Measurements from ENCODE around the gene UNC93A.

DNA sequence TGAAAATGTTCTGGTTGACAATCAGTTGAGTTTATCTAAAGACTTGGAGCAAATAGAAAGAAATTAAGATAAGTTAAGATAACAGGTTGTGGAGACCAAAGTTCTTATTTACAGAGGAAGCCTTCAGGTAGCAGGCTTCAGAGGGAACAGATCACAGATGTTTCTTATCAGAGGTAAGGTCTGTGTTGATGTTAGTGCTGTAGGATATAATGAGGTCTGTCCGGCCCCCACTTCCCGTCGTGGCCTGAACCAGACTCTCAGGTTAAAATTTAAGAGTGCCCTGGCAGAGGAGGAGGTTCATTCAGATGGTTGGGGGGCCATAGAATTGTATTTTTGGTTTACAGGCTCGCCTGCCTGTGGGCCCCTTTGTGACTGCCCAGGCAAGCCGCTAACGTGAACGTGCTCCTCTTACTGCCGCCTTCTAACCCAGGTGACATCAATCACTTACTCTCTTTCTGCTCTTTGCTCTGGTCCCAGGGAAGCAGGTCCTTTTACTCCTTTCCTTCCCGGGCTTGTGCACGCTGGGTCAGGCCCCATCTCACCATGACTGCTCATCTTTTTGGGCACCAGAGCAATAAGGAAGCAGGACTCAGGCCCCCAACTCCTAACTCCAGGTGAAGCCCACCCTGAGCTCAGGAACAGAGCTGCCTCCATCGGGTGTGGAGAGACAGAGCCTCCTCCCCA, 18.3 kb upstream of the UNC93A start:
- TF ChIP-seq, protein P1, sequence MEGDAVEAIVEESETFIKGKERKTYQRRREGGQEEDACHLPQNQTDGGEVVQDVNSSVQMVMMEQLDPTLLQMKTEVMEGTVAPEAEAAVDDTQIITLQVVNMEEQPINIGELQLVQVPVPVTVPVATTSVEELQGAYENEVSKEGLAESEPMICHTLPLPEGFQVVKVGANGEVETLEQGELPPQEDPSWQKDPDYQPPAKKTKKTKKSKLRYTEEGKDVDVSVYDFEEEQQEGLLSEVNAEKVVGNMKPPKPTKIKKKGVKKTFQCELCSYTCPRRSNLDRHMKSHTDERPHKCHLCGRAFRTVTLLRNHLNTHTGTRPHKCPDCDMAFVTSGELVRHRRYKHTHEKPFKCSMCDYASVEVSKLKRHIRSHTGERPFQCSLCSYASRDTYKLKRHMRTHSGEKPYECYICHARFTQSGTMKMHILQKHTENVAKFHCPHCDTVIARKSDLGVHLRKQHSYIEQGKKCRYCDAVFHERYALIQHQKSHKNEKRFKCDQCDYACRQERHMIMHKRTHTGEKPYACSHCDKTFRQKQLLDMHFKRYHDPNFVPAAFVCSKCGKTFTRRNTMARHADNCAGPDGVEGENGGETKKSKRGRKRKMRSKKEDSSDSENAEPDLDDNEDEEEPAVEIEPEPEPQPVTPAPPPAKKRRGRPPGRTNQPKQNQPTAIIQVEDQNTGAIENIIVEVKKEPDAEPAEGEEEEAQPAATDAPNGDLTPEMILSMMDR (conservative IDR thresholded peaks at IDR 0.05; ENCODE audit: low read length) = no peak
- TF ChIP-seq EZH2phosphoT487 (IDR thresholded peaks at IDR 0.05; ENCODE audit: borderline replicate concordance, low read depth, low read length) = no peak
